GM12878 (cell line): ENCODE data around the gene TMCO6. TPM values are rescaled to one million over a fixed set of nuclear protein-coding genes. Genes with fewer than 3 reads are reported as not detected.
A peak's percentile ranks its signal among the peaks of the same experiment; 100 is the strongest.

Experiments
- ATAC-seq: fragments of 200-7000 bp; cut with Tn5 transposase; 3 replicates; pipeline ENCODE4 v1.9.1; 2020; ENCODE audit warnings: mild to moderate bottlenecking, moderate library complexity
- BruUV-seq: library from RNA; stranded (reverse); fragments of 400-500 nt; replicated peaks from 2 replicates; lab custom pipeline; 2021; lab: Mats Ljungman, UMichigan
- CTCF ChIA-PET: fragments of 300-600 bp; sonication (Branson Sonifier 250); formaldehyde crosslinking; extraction: SDS; loops from one replicate; lab custom pipeline; 2021; ENCODE audit warnings: inconsistent platforms; lab: Yijun Ruan, JAX
- POLR2A ChIA-PET: fragments of 350-600 bp; formaldehyde crosslinking; extraction: SDS; loops from one replicate; lab custom pipeline; 2021; ENCODE audit warnings: inconsistent platforms; lab: Charles Lee
- RAD21 ChIA-PET: fragments of 300-600 bp; sonication (Branson Sonifier 250); formaldehyde crosslinking; loops from one replicate; lab custom pipeline; 2023; ENCODE audit warnings: antibody characterized with exemption; ENCODE audit not compliant: unreplicated experiment; lab: Charles Lee
- SMC1A ChIA-PET: fragments of 300-600 bp; sonication (Branson Sonifier 250); formaldehyde crosslinking; loops from one replicate; lab custom pipeline; 2023; ENCODE audit not compliant: unreplicated experiment, uncharacterized antibody; lab: Charles Lee
- DNase-seq: peaks from one replicate; pipeline ENCODE4 v3.0.0-alpha.2; 2011; ENCODE audit warnings: low read depth, low spot score
- FAIRE-seq: peaks from 3 replicates; lab custom pipeline; 2011; peaks lifted over from hg19 to GRCh38; lab: Jason Lieb, UNC
- H2AFZ ChIP-seq: 2 replicates; pipeline ENCODE4 v1.6.0; 2011; ENCODE audit warnings: low read depth, low read length, control low read depth; ENCODE audit not compliant: control insufficient read depth
- H3K27ac ChIP-seq: 2 replicates; pipeline ENCODE4 v1.5.1; 2011; ENCODE audit warnings: control low read depth; ENCODE audit not compliant: control insufficient read depth, insufficient read depth
- H3K27me3 ChIP-seq, 2 experiments: replicated peaks in 1 of 2; 2 replicates each; pipeline versions ENCODE4 v1.6.0 to v1.6.1; 2011; ENCODE audit warnings: low read length in 1 of 2; ENCODE audit not compliant: control insufficient read depth in 2 of 2, insufficient read depth in 2 of 2
- H3K36me3 ChIP-seq, 2 experiments: 2 replicates each; pipeline ENCODE4 v1.5.1; 2011; ENCODE audit warnings: low read length in 1 of 2; ENCODE audit not compliant: control insufficient read depth in 2 of 2, insufficient read depth in 2 of 2
- H3K4me1 ChIP-seq: 2 replicates; pipeline ENCODE4 v1.6.1; 2011; ENCODE audit warnings: mild to moderate bottlenecking, low read length, moderate library complexity, mixed read lengths; ENCODE audit not compliant: control insufficient read depth, insufficient read depth
- H3K4me2 ChIP-seq: 2 replicates; pipeline ENCODE4 v1.6.0; 2011; ENCODE audit warnings: control low read depth; ENCODE audit not compliant: control insufficient read depth, insufficient read depth
- H3K4me3 ChIP-seq: fragments of 200-600 bp; sonication (generic); 2 replicates; pipeline ENCODE4 v1.5.1; 2016
- H3K79me2 ChIP-seq: 2 replicates; pipeline ENCODE4 v1.6.0; 2011; ENCODE audit warnings: low read length; ENCODE audit not compliant: control insufficient read depth, insufficient read depth
- H3K9ac ChIP-seq: 2 replicates; pipeline ENCODE4 v1.8.0; 2011; ENCODE audit warnings: low read length, control low read depth, mixed read lengths; ENCODE audit not compliant: control insufficient read depth, insufficient read depth
- H3K9me3 ChIP-seq: replicated peaks from 3 replicates; pipeline ENCODE4 v1.5.1; 2011; ENCODE audit warnings: mild to moderate bottlenecking, low read length; ENCODE audit not compliant: control insufficient read depth, insufficient read depth
- H4K20me1 ChIP-seq: 2 replicates; pipeline ENCODE4 v1.6.0; 2011; ENCODE audit not compliant: control insufficient read depth, insufficient read depth
- DPF2 ChIP-seq: fragments of 450-650 bp; IDR thresholded peaks from 2 replicates; pipeline ENCODE4 v1.6.1; 2017; ENCODE audit warnings: mild to moderate bottlenecking
- MTA2 ChIP-seq: fragments of 450-650 bp; IDR thresholded peaks from 2 replicates; pipeline ENCODE4 v1.6.1; 2016; ENCODE audit warnings: low read depth, mild to moderate bottlenecking, moderate library complexity
- POLR2A ChIP-seq: IDR thresholded peaks from 2 replicates; pipeline ENCODE4 v1.6.1; 2011; ENCODE audit warnings: low read depth, mild to moderate bottlenecking, low read length
- RB1 ChIP-seq: fragments of 450-650 bp; formaldehyde crosslinking; IDR thresholded peaks from 2 replicates; pipeline ENCODE4 v1.6.1; 2017; ENCODE audit warnings: mild to moderate bottlenecking, borderline replicate concordance
- WGBS: methylation state at CpG from one replicate; pipeline ENCODE4 v1.1.6; 2016; ENCODE audit warnings: low lambda C conversion rate; ENCODE audit not compliant: insufficient replicate concordance, insufficient coverage; ENCODE audit errors: missing lambda C conversion rate; 5-methylcytosine and 5-hydroxymethylcytosine counted together
- in situ Hi-C: fragments of 300-500 bp; cut with MboI; formaldehyde crosslinking; loops from 9 replicates; pipeline ENCODE4 v1.14.3; 2018; ENCODE audit warnings: mixed read lengths
- intact Hi-C: fragments of 100-400 bp; cut with micrococcal nuclease; formaldehyde crosslinking; loops from one replicate; pipeline ENCODE4 v1.14.2; 2022; ENCODE audit not compliant: unreplicated experiment
- polyA plus RNA-seq, 11 experiments: library from polyadenylated mRNA; depleted of rRNA in 4 of 11; unstranded in 6 of 11; stranded (reverse) in 5 of 11; fragments of >200 nt; fragmentation: Nextera tagmentation in 4 of 11; fragmentation: Illumina TruSeq in 1 of 11; extraction: Ambion mirVana in 4 of 11; extraction: Trizol in 1 of 11; gene quantifications; 1 replicate in 1 of 11; 2 replicates in 10 of 11; pipeline versions ENCODE4 v1.2.1 to v1.2.3, GENCODE V29; 2011 to 2016; ENCODE audit warnings: inconsistent platforms in 2 of 11, missing spikeins in 2 of 11, low read depth in 1 of 11
- total RNA-seq, 4 experiments: library from RNA; depleted of rRNA in 3 of 4; stranded (reverse); fragments of >200 nt in 3 of 4; fragmentation: Illumina TruSeq in 1 of 4; extraction: Trizol in 1 of 4; gene quantifications; 2 replicates each; pipeline versions ENCODE4 v1.2.1 to v1.2.3, GENCODE V29; 2013 to 2021
- TF ChIP-seq, protein P1 (sequence below), 3 experiments: IDR thresholded peaks in 2 of 3; conservative IDR thresholded peaks in 1 of 3; 2 replicates each; pipeline ENCODE4 v1.5.1; 2011; ENCODE audit warnings: low read depth in 3 of 3, low read length in 3 of 3, mild to moderate bottlenecking in 3 of 3, control low read depth in 2 of 3, moderate library complexity in 2 of 3, inconsistent platforms in 1 of 3, mixed read lengths in 1 of 3; ENCODE audit not compliant: control insufficient read depth in 2 of 3, insufficient read depth in 1 of 3; ENCODE audit errors: extremely low read depth in 1 of 3
- TF ChIP-seq, protein P2 (sequence below): fragments of 450-650 bp; IDR thresholded peaks from 2 replicates; pipeline ENCODE4 v1.6.1; 2018; ENCODE audit warnings: borderline replicate concordance, mild to moderate bottlenecking; ENCODE audit not compliant: partially characterized antibody
- TF ChIP-seq, protein P3 (sequence below): fragments of 450-650 bp; IDR thresholded peaks from 2 replicates; pipeline ENCODE4 v1.6.1; 2016; ENCODE audit warnings: mild to moderate bottlenecking, moderate library complexity, borderline replicate concordance

TMCO6 gene
- total and polyA plus RNA-seq, 10 of the 15 experiments (the other 5 are each of a cell fraction or from before 2014, with no cell fraction given), result 4.1 to 21.6 (median 11.7) TPM

DNA sequence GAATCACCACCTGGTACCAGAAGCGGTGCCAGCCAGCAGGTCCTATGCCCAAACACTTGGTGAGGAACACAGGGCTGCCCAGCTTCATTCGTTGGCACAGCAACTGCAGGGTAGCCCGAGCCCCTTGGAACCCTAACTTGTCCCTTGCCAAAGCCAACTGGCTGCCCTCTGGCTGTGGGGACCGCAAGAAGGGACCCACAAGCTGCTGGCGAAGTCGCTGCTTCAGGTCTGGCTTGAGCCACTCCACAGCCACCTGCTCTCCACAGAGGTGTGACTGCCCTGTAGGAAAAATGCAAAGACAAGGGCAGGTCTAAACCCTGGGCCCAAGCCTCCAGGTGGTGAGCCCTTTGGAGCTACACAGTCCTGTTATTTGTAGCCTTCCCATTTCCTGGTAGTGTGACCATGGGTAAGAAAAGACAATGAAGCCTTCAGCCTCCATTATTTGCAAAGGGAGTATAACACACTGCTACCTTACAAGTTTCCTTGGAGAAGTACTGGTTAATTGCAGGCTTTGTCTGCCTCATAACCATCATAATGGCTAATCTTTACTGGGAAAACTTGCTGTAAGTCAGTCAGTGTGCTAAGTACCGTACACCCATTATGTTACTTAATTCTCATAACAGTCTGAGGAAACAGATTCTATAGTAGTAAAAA, 32.3 kb downstream of the TMCO6 start (continued):
- TF ChIP-seq, protein P1, sequence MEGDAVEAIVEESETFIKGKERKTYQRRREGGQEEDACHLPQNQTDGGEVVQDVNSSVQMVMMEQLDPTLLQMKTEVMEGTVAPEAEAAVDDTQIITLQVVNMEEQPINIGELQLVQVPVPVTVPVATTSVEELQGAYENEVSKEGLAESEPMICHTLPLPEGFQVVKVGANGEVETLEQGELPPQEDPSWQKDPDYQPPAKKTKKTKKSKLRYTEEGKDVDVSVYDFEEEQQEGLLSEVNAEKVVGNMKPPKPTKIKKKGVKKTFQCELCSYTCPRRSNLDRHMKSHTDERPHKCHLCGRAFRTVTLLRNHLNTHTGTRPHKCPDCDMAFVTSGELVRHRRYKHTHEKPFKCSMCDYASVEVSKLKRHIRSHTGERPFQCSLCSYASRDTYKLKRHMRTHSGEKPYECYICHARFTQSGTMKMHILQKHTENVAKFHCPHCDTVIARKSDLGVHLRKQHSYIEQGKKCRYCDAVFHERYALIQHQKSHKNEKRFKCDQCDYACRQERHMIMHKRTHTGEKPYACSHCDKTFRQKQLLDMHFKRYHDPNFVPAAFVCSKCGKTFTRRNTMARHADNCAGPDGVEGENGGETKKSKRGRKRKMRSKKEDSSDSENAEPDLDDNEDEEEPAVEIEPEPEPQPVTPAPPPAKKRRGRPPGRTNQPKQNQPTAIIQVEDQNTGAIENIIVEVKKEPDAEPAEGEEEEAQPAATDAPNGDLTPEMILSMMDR (IDR thresholded peaks at IDR 0.05 in 2 of 3, conservative IDR thresholded peaks at IDR 0.05 in 1 of 3; ENCODE audit: control insufficient read depth in 2 of 3, extremely low read depth in 1 of 3, insufficient read depth in 1 of 3, low read depth in 3 of 3, low read length in 3 of 3), result no peak
- TF ChIP-seq, protein P2, sequence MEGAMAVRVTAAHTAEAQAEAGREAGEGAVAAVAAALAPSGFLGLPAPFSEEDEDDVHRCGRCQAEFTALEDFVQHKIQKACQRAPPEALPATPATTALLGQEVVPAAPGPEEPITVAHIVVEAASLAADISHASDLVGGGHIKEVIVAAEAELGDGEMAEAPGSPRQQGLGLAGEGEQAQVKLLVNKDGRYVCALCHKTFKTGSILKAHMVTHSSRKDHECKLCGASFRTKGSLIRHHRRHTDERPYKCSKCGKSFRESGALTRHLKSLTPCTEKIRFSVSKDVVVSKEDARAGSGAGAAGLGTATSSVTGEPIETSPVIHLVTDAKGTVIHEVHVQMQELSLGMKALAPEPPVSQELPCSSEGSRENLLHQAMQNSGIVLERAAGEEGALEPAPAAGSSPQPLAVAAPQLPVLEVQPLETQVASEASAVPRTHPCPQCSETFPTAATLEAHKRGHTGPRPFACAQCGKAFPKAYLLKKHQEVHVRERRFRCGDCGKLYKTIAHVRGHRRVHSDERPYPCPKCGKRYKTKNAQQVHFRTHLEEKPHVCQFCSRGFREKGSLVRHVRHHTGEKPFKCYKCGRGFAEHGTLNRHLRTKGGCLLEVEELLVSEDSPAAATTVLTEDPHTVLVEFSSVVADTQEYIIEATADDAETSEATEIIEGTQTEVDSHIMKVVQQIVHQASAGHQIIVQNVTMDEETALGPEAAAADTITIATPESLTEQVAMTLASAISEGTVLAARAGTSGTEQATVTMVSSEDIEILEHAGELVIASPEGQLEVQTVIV, result no peak
- TF ChIP-seq RB1, result no peak

DNA sequence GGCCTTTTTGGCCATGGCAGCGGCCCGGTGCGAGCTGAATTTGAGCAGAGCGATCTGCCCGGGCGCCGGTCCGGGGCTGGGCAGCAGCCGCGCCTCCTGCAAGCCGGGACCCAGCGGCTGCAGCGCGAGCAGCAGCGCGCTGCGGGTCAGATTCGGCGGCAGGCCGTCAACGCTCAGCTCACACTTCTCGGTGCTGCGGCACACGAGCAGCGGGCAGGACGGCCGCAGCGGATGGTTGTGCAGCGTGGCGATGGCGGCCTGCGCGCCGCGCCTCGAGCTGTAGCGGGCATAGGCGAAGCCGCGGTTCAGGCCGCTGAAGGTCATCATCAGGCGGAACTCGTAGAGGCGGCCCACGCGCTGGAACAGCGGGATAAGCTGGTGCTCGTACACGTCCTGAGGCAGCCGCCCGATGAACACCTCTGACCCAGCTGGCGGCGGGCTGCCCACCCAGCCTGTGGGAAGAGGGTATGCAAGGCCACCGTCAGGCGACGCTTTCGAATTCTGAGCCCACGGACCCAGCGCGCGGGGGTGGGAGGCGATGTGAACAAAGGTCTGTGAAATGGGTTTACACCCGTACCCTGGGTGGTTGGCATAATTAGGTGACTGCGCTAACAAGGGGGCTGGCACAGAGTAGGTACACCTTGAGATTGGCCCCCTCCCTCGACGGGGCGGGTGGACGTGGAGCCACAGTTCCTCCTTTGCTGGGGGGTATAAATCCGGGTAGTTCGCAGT, 33.4 kb downstream of the TMCO6 start:
- H3K9ac ChIP-seq, result no peak overlapping the region
- H3K4me1 ChIP-seq, result no peaks in the 10 kb centered on the region
- H3K4me2 ChIP-seq, result no peak overlapping the region
- no peak overlapping the region for H2AFZ ChIP-seq
- H3K27ac ChIP-seq, result no peak overlapping the region
- H3K4me3 ChIP-seq, result no peak overlapping the region
- ChIA-PET POLR2A (no interaction called here), SMC1A (no interaction called here), RAD21 (no interaction called here), CTCF (interaction anchor here (0.7 to 1.0 kb wide), 2 partner anchors 18 to 314 kb away, joined by 3 read pairs; partner anchors contain the start of genes HARS1 and HARS2)
- ATAC-seq (no peak), FAIRE-seq (no peak), DNase-seq (no peak)
- H3K79me2 ChIP-seq, result no peaks in the 10 kb centered on the region; the same call in 1 of the 2 replicates
- H3K27me3 ChIP-seq, result no peaks in the 10 kb centered on the region
- BruUV-seq, result no TSS peak
- in situ Hi-C loops, result no loop called here
- intact Hi-C loops, result no loop called here
- H3K9me3 ChIP-seq, result no peaks in the 10 kb centered on the region
- TF ChIP-seq DPF2 (no peak), POLR2A (peak; percentile 18; the same call in 1 of the 2 replicates), MTA2 (no peak)
- TF ChIP-seq, protein P3, sequence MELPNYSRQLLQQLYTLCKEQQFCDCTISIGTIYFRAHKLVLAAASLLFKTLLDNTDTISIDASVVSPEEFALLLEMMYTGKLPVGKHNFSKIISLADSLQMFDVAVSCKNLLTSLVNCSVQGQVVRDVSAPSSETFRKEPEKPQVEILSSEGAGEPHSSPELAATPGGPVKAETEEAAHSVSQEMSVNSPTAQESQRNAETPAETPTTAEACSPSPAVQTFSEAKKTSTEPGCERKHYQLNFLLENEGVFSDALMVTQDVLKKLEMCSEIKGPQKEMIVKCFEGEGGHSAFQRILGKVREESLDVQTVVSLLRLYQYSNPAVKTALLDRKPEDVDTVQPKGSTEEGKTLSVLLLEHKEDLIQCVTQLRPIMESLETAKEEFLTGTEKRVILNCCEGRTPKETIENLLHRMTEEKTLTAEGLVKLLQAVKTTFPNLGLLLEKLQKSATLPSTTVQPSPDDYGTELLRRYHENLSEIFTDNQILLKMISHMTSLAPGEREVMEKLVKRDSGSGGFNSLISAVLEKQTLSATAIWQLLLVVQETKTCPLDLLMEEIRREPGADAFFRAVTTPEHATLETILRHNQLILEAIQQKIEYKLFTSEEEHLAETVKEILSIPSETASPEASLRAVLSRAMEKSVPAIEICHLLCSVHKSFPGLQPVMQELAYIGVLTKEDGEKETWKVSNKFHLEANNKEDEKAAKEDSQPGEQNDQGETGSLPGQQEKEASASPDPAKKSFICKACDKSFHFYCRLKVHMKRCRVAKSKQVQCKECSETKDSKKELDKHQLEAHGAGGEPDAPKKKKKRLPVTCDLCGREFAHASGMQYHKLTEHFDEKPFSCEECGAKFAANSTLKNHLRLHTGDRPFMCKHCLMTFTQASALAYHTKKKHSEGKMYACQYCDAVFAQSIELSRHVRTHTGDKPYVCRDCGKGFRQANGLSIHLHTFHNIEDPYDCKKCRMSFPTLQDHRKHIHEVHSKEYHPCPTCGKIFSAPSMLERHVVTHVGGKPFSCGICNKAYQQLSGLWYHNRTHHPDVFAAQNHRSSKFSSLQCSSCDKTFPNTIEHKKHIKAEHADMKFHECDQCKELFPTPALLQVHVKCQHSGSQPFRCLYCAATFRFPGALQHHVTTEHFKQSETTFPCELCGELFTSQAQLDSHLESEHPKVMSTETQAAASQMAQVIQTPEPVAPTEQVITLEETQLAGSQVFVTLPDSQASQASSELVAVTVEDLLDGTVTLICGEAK, result no peak
- H4K20me1 ChIP-seq, result no peaks in the 10 kb centered on the region; the same call in 1 of the 2 replicates
- H3K36me3 ChIP-seq, result peaks cover 35 to 40% of the 10 kb centered on the region in 2 experiments
- WGBS, result 98% methylated on average over 60 of the region's 70 CpGs
